H9 (cell line): ENCODE data around the gene CDH8. TPM values are rescaled to one million over a fixed set of nuclear protein-coding genes. Genes with fewer than 3 reads are reported as not detected.

Experiments
- DNase-seq: peaks from one replicate; pipeline ENCODE4 v3.0.0-alpha.2; 2017
- H2AFZ ChIP-seq: one replicate; pipeline ENCODE4 v1.6.1; 2013; ENCODE audit warnings: mild to moderate bottlenecking, low read length, control low read depth, moderate library complexity
- H2AK5ac ChIP-seq: 2 replicates; pipeline ENCODE4 v1.6.1; 2013; ENCODE audit warnings: low read length, control low read depth, mixed read lengths; ENCODE audit not compliant: insufficient read length
- H2BK120ac ChIP-seq: one replicate; pipeline ENCODE4 v1.6.1; 2013; ENCODE audit warnings: low read depth, mild to moderate bottlenecking, low read length, control low read depth, inconsistent platforms; ENCODE audit not compliant: poor library complexity, severe bottlenecking
- H2BK12ac ChIP-seq: 2 replicates; pipeline ENCODE4 v1.6.1; 2013; ENCODE audit warnings: low read length, control low read depth, mixed read lengths, low read depth; ENCODE audit not compliant: insufficient read length
- H2BK15ac ChIP-seq: 2 replicates; pipeline ENCODE4 v1.6.1; 2013; ENCODE audit warnings: low read depth, low read length, control low read depth
- H2BK20ac ChIP-seq: one replicate; pipeline ENCODE4 v1.6.1; 2013; ENCODE audit warnings: low read depth, mild to moderate bottlenecking, low read length, control low read depth, inconsistent platforms; ENCODE audit not compliant: poor library complexity, severe bottlenecking
- H2BK5ac ChIP-seq: 2 replicates; pipeline ENCODE4 v1.6.1; 2013; ENCODE audit warnings: low read length, control low read depth, mixed read lengths; ENCODE audit not compliant: insufficient read length
- H3K14ac ChIP-seq: 2 replicates; pipeline ENCODE4 v1.6.1; 2013; ENCODE audit warnings: low read length, control low read depth; ENCODE audit not compliant: insufficient read depth
- H3K18ac ChIP-seq: 2 replicates; pipeline ENCODE4 v1.6.1; 2013; ENCODE audit warnings: low read depth, mild to moderate bottlenecking, mixed read lengths, low read length, control low read depth; ENCODE audit not compliant: insufficient read length
- H3K23ac ChIP-seq: 2 replicates; pipeline ENCODE4 v1.6.1; 2013; ENCODE audit warnings: low read length, control low read depth, mixed read lengths, low read depth; ENCODE audit not compliant: insufficient read length
- H3K23me2 ChIP-seq: 2 replicates; pipeline ENCODE4 v1.6.1; 2013; ENCODE audit warnings: low read depth, mild to moderate bottlenecking, mixed read lengths, low read length, control low read depth; ENCODE audit not compliant: insufficient read length, poor library complexity, severe bottlenecking
- H3K27ac ChIP-seq: 2 replicates; pipeline ENCODE4 v1.5.1; 2013; ENCODE audit warnings: low read length, control low read depth, mixed read lengths, low read depth; ENCODE audit not compliant: insufficient read length
- H3K27me3 ChIP-seq: 2 replicates; pipeline ENCODE4 v1.6.1; 2013; ENCODE audit warnings: low read length, control low read depth, inconsistent platforms; ENCODE audit not compliant: insufficient read depth
- H3K4ac ChIP-seq: 2 replicates; pipeline ENCODE4 v1.6.1; 2013; ENCODE audit warnings: low read depth, mild to moderate bottlenecking, control low read depth, inconsistent platforms, low read length, moderate library complexity
- H3K4me1 ChIP-seq: 2 replicates; pipeline ENCODE4 v1.6.1; 2013; ENCODE audit warnings: low read length, control low read depth, inconsistent platforms; ENCODE audit not compliant: insufficient read depth
- H3K4me2 ChIP-seq: 2 replicates; pipeline ENCODE4 v1.6.1; 2013; ENCODE audit warnings: low read length, control low read depth, mixed read lengths; ENCODE audit not compliant: insufficient read length, insufficient read depth
- H3K56ac ChIP-seq: 2 replicates; pipeline ENCODE4 v1.6.1; 2013; ENCODE audit warnings: low read depth, mild to moderate bottlenecking, mixed read lengths, low read length, control low read depth; ENCODE audit not compliant: insufficient read length
- H3K79me1 ChIP-seq: 2 replicates; pipeline ENCODE4 v1.6.1; 2013; ENCODE audit warnings: low read depth, mild to moderate bottlenecking, moderate library complexity, low read length, control low read depth, inconsistent platforms; ENCODE audit not compliant: insufficient read depth, poor library complexity, severe bottlenecking
- H3K79me2 ChIP-seq: 2 replicates; pipeline ENCODE4 v1.6.1; 2013; ENCODE audit warnings: low read length, control low read depth, inconsistent platforms; ENCODE audit not compliant: insufficient read depth
- H3K9ac ChIP-seq: 2 replicates; pipeline ENCODE4 v1.6.1; 2013; ENCODE audit warnings: low read length, control low read depth, mixed read lengths; ENCODE audit not compliant: insufficient read length; ENCODE audit errors: extremely low read depth
- H3K9me3 ChIP-seq: one replicate; pipeline ENCODE4 v1.6.1; 2013; ENCODE audit warnings: low read depth, low read length, inconsistent platforms; ENCODE audit not compliant: control insufficient read depth
- H3T11ph ChIP-seq: one replicate; pipeline ENCODE4 v1.6.1; 2013; ENCODE audit warnings: mild to moderate bottlenecking, low read length, control low read depth, inconsistent platforms
- H4K20me1 ChIP-seq: one replicate; pipeline ENCODE4 v1.6.1; 2013; ENCODE audit not compliant: control insufficient read depth, insufficient read length, insufficient read depth
- H4K5ac ChIP-seq: 2 replicates; pipeline ENCODE4 v1.6.1; 2013; ENCODE audit warnings: low read depth, mild to moderate bottlenecking, mixed read lengths, low read length, control low read depth; ENCODE audit not compliant: insufficient read length
- H4K8ac ChIP-seq: replicated peaks from 2 replicates; pipeline ENCODE4 v1.6.1; 2013; ENCODE audit warnings: low read length, control low read depth, mixed read lengths, low read depth; ENCODE audit not compliant: insufficient read length
- H4K91ac ChIP-seq: 2 replicates; pipeline ENCODE4 v1.6.1; 2013; ENCODE audit warnings: low read depth, mild to moderate bottlenecking, moderate library complexity, mixed read lengths, low read length, control low read depth; ENCODE audit not compliant: insufficient read length
- H3K27ac Mint-ChIP-seq, 3 experiments: 2 replicates in 2 of 3; 3 replicates in 1 of 3; pipeline ENCODE4 v1.8.0; 2020 to 2021; ENCODE audit warnings: mixed read lengths in 3 of 3, mild to moderate bottlenecking in 1 of 3, moderate library complexity in 1 of 3
- H3K27me3 Mint-ChIP-seq: 2 replicates; pipeline ENCODE4 v1.8.0; 2021; ENCODE audit warnings: low read depth, mild to moderate bottlenecking, moderate library complexity, mixed read lengths
- H3K36me3 Mint-ChIP-seq, 3 experiments: 2 replicates in 2 of 3; 3 replicates in 1 of 3; pipeline ENCODE4 v1.8.0; 2020 to 2021; ENCODE audit warnings: low read depth in 3 of 3, mixed read lengths in 3 of 3; ENCODE audit not compliant: insufficient read depth in 1 of 3
- H3K4me1 Mint-ChIP-seq, 2 experiments: 2 replicates each; pipeline ENCODE4 v1.8.0; 2020; ENCODE audit warnings: mixed read lengths in 2 of 2
- H3K4me3 Mint-ChIP-seq, 2 experiments: 2 replicates in 1 of 2; 3 replicates in 1 of 2; pipeline ENCODE4 v1.8.0; 2020 to 2021; ENCODE audit warnings: mild to moderate bottlenecking in 2 of 2, mixed read lengths in 2 of 2, moderate library complexity in 1 of 2
- H3K9me3 Mint-ChIP-seq, 2 experiments: 2 replicates in 1 of 2; 3 replicates in 1 of 2; pipeline ENCODE4 v1.8.0; 2020; ENCODE audit warnings: mild to moderate bottlenecking in 2 of 2, mixed read lengths in 2 of 2, moderate library complexity in 1 of 2
- CTCF ChIP-seq: fragments of 200-600 bp; sonication (generic); conservative IDR thresholded peaks from 3 replicates; pipeline ENCODE4 v1.8.0; 2021; ENCODE audit warnings: antibody characterized with exemption, mild to moderate bottlenecking
- WGBS: extraction: QIAGEN DNeasy Blood & Tissue Kit; methylation state at CpG from one replicate; pipeline ENCODE4 v1.1.7; 2013; ENCODE audit warnings: missing lambda C conversion rate, low lambda C conversion rate, mixed read lengths; ENCODE audit not compliant: insufficient read length; ENCODE audit errors: extremely low coverage; 5-methylcytosine and 5-hydroxymethylcytosine counted together
- total RNA-seq: library from RNA; stranded (reverse); gene quantifications from 2 replicates; pipeline ENCODE4 v1.2.1, GENCODE V29; 2021

CDH8 gene
- total RNA-seq, 1 experiment from 2014 or later: 12.0 TPM

DNA sequence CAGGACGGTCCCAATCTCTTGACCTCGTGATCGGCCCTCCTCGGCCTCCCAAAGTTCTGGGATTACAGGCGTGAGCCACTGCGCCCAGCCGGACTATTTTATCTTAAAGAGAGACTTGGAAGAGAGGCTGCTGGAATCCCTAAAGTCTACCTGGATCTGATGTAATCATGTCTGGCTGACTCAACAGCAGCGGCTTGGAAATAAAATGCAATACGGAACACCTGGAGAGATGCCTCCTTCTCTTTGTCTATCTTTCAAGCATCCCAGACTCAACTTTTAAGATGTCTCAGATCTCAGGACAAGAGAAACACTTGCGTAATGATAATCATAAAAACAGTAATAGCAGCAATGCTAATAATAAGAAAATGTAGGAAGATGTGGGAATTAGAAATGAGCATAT lies 95.6 kb downstream of the CDH8 start:
- Histone ChIP-seq H3K18ac (no peak overlapping the region), H4K8ac (no peak overlapping the region), H2AFZ (no peak overlapping the region), H3K27ac (no peak overlapping the region), H4K5ac (no peak overlapping the region), H3K9ac (no peak overlapping the region), H2BK15ac (no peak overlapping the region), H4K20me1 (no peaks in the 10 kb centered on the region), H2BK20ac (no peak overlapping the region), H3K27me3 (no peaks in the 10 kb centered on the region), H3K4me1 (no peaks in the 10 kb centered on the region), H4K91ac (no peak overlapping the region), H3K4ac (no peak overlapping the region), H2AK5ac (no peak overlapping the region), H2BK12ac (no peak overlapping the region), H3K4me2 (no peak overlapping the region), H3K23ac (no peak overlapping the region), H3K56ac (no peak overlapping the region), H2BK120ac (no peak overlapping the region), H3K79me1 (no peaks in the 10 kb centered on the region), H3K79me2 (no peaks in the 10 kb centered on the region), H3K9me3 (no peaks in the 10 kb centered on the region), H2BK5ac (no peak overlapping the region), H3T11ph (no peak overlapping the region), H3K14ac (no peak overlapping the region), H3K23me2 (no peaks in the 10 kb centered on the region)
- no peak for DNase-seq
- Mint-ChIP-seq H3K36me3 (no peaks in the 10 kb centered on the region), H3K4me1 (peaks cover 21 to 23% of the 10 kb centered on the region in 2 experiments), H3K4me3 (no peak overlapping the region), H3K9me3 (no peaks in the 10 kb centered on the region), H3K27me3 (no peaks in the 10 kb centered on the region), H3K27ac (no peak overlapping the region)
- WGBS: no CpG with 5 or more reads among the region's 10 CpGs
- no peak for TF ChIP-seq CTCF
